Stimulated activated CD4-positive, alpha-beta T cell treated with anti-CD3 and anti-CD28 coated beads, TNF-alpha, amount 100 ng/mL, for 24 hours (primary cell): ENCODE measurements around the gene ATG4B.
A peak's percentile ranks its signal among the peaks of the same experiment; 100 is the strongest.

Experiments
- DNase-seq, 3 experiments: peaks; one replicate each; pipeline ENCODE4 v3.0.0-alpha.2; 2020; ENCODE audit warnings: low read depth in 3 of 3

The ATG4B gene

DNA sequence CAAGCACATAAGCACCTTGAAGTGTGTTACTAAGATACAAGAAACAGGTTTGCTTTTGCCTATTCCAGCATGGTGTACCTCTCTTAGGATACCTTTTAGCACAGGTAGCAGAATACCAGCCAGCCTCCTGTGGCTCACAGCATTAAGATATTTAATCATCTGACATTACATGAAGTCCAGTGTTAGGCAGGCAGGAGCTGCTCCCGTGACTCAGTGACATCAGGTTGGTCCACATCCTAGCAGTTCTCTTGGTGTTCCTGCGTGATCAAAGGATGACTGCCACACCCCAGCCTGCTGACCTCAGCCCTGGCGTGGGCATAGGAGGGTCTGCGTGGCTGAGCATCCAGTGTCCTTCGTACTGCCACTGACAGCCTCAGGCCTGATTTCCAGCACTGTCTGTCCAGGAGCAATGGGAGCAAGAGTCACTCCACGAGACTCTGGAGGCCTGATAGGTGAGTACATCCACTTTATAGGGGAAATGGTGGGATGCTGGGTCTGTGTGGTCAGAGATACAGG, 52.8 kb downstream of the ATG4B start:
- DNase-seq = no peak

GRCh38 chr2:241692448-241692847, 55.0 kb downstream of the ATG4B start:
- no peak for DNase-seq

DNA sequence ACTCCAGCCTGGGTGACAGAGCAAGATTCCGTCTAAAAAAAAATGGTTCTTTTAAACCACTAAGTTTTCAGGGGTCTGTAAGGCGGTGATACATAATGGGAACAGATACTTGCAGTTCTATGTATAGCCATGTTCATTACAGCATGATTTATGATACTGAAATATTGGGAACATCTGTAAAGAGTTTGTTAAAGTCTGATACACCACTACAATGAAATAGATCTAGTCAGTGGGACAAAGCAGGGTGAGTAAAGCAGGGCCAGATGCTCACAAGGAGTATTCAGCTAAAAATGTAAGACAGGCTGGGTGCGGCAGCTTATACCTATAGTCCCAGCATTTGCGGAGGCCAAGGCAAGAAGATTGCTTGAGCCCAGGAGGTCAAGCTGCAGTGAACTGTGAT, 58.2 kb downstream of the ATG4B start:
- no peak for DNase-seq

DNA sequence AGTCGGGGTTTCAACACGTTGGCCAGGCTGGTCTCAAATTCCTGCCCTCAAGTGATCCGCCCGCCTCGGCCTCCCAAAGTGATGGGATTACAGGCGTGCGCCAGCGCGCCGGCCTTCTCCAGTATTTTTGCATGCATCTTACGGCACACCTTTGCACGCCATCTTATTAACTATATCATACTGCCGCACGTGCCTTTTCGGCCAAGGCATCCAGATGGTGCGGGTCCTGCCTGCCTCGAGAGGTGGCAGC, 63.6 kb downstream of the ATG4B start:
- DNase-seq = no peak

GRCh38 chr2:241701399-241702154, 64.1 kb downstream of the ATG4B start, which contains the start of gene ING5:
Gene ING5 (plus strand): TSS chr2:241702039. CDS start chr2:241702066, 27 bp downstream.
- peak; percentile 90 to 97 (median 96) for DNase-seq

GRCh38 chr2:241702155-241703031, 64.9 kb downstream of the ATG4B start:
- DNase-seq = peak; percentile 77 to 90 (median 80)

GRCh38 chr2:241703032-241703604, 65.6 kb downstream of the ATG4B start:
- no peak for DNase-seq

GRCh38 chr2:241706537-241706936, 69.0 kb downstream of the ATG4B start:
- no peak for DNase-seq

GRCh38 chr2:241708879-241709278, 71.4 kb downstream of the ATG4B start:
- no peak for DNase-seq

- no peak for DNase-seq
Measured at GRCh38 chr2:241719093-241719492, 81.6 kb downstream of the ATG4B start.

DNA sequence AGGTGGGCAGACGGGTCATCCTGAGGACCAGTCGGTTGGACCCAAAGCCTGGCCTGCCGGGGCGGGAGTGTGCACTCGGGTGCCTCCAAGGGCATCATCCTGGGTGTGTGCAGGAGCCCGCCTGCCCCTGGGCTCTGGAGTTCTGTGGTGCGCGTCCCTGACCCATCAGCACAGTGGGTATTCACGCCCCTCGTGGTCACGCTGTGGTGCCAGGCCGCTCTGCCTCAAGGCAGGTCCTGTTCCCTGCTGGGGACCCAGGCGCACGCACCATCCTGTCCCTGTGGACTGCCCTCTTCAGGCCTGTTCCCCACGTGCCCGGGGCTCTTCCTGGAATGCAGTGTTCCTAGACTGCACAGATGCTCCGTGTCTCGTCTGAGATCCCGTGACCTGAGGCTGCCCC, 82.6 kb downstream of the ATG4B start:
- DNase-seq = no peak

GRCh38 chr2:241720560-241720959, 83.1 kb downstream of the ATG4B start:
- DNase-seq = no peak

- no peak for DNase-seq
Measured at GRCh38 chr2:241721852-241722251, 84.4 kb downstream of the ATG4B start.

DNA sequence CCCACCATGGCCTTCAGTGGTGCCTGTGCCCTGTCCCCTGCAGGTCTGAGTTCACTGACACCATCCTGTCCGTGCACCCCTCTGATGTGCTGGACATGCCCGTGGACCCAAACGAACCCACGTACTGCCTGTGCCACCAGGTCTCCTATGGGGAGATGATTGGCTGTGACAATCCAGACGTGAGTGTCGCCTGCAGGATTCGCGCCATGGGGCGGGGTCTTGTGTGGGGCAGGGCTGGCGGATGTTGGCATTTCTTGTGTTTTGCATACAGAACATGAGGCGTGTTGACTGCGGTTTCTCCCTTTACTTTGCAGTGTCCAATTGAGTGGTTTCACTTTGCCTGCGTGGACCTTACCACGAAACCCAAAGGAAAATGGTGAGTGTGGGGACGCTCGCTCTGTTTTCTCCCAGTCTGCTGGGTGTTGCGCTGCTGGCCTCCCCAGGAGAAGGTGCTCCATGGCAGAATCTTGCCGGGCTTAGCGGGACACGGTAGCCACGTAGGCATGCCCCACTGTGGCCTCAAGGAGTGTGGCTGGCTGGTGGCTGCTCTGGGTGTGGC, 85.5 kb downstream of the ATG4B start:
- no peak for DNase-seq
